Mesendoderm (in vitro differentiated cells): ENCODE measurements around the gene MMP21.

Source experiments
- DNase-seq: peaks from one replicate; pipeline ENCODE4 v3.0.0; 2013
- H2AK5ac ChIP-seq: 2 replicates; pipeline ENCODE4 v1.6.1; 2013; ENCODE audit warnings: low read length, inconsistent platforms
- H2BK120ac ChIP-seq: 2 replicates; pipeline ENCODE4 v1.6.1; 2013; ENCODE audit warnings: low read depth, mild to moderate bottlenecking, low read length, moderate library complexity, mixed read lengths
- H2BK15ac ChIP-seq: replicated peaks from 2 replicates; pipeline ENCODE4 v1.6.1; 2013; ENCODE audit warnings: low read depth, mild to moderate bottlenecking, moderate library complexity
- H2BK5ac ChIP-seq: 2 replicates; pipeline ENCODE4 v1.6.1; 2013; ENCODE audit warnings: low read length, inconsistent platforms
- H3K18ac ChIP-seq: 2 replicates; pipeline ENCODE4 v1.6.1; 2013; ENCODE audit warnings: mild to moderate bottlenecking, low read length, mixed read lengths
- H3K23ac ChIP-seq: one replicate; pipeline ENCODE4 v1.6.1; 2013; ENCODE audit warnings: low read length
- H3K27ac ChIP-seq: 2 replicates; pipeline ENCODE4 v1.5.1; 2013; ENCODE audit warnings: low read depth, mild to moderate bottlenecking, inconsistent platforms, low read length, moderate library complexity
- H3K27me3 ChIP-seq: 2 replicates; pipeline ENCODE4 v1.6.1; 2013; ENCODE audit warnings: low read length, control low read depth, mild to moderate bottlenecking, inconsistent platforms; ENCODE audit not compliant: insufficient read depth, poor library complexity
- H3K36me3 ChIP-seq: 2 replicates; pipeline ENCODE4 v1.6.1; 2013; ENCODE audit warnings: low read length, inconsistent platforms; ENCODE audit not compliant: control insufficient read depth, insufficient read depth
- H3K4ac ChIP-seq: one replicate; pipeline ENCODE4 v1.6.1; 2013; ENCODE audit warnings: low read depth, mild to moderate bottlenecking, low read length, moderate library complexity
- H3K4me1 ChIP-seq: 2 replicates; pipeline ENCODE4 v1.6.1; 2013; ENCODE audit warnings: low read depth, low read length, inconsistent platforms; ENCODE audit not compliant: control insufficient read depth
- H3K4me2 ChIP-seq: 2 replicates; pipeline ENCODE4 v1.6.1; 2013; ENCODE audit warnings: low read length
- H3K4me3 ChIP-seq: 2 replicates; pipeline ENCODE4 v1.5.1; 2013; ENCODE audit warnings: mild to moderate bottlenecking, low read length
- H3K56ac ChIP-seq: one replicate; pipeline ENCODE4 v1.6.1; 2013; ENCODE audit warnings: low read length
- H3K79me1 ChIP-seq: 2 replicates; pipeline ENCODE4 v1.6.1; 2013; ENCODE audit warnings: low read length, inconsistent platforms
- H3K79me2 ChIP-seq: 2 replicates; pipeline ENCODE4 v1.6.1; 2013; ENCODE audit warnings: mild to moderate bottlenecking, low read length; ENCODE audit not compliant: control insufficient read depth, insufficient read depth
- H3K9ac ChIP-seq: 2 replicates; pipeline ENCODE4 v1.6.1; 2013; ENCODE audit warnings: low read length, inconsistent platforms
- H4K5ac ChIP-seq: one replicate; pipeline ENCODE4 v1.6.1; 2013; ENCODE audit warnings: low read length
- H4K8ac ChIP-seq: one replicate; pipeline ENCODE4 v1.6.1; 2013; ENCODE audit warnings: low read depth, mild to moderate bottlenecking, control low read depth, low read length, moderate library complexity
- WGBS: extraction: QIAGEN DNeasy Blood & Tissue Kit; methylation state at CpG from one replicate; pipeline ENCODE4 v1.1.7; 2013; ENCODE audit warnings: low lambda C conversion rate, missing lambda C conversion rate; ENCODE audit not compliant: insufficient coverage; ENCODE audit errors: extremely low coverage; 5-methylcytosine and 5-hydroxymethylcytosine counted together

Gene MMP21

GRCh38 chr10:125802739-125803138 lies 27.1 kb upstream of the MMP21 start:
- Histone ChIP-seq H2BK5ac (no peak overlapping the region), H3K18ac (no peak overlapping the region), H3K56ac (no peak overlapping the region), H3K4me3 (no peak overlapping the region), H3K27me3 (no peaks in the 10 kb centered on the region), H3K4ac (no peak overlapping the region), H3K9ac (no peak overlapping the region), H3K4me1 (no peaks in the 10 kb centered on the region), H3K36me3 (no peaks in the 10 kb centered on the region), H4K8ac (no peak overlapping the region), H3K79me1 (no peaks in the 10 kb centered on the region), H2AK5ac (no peak overlapping the region), H3K79me2 (no peaks in the 10 kb centered on the region), H2BK15ac (no peak overlapping the region), H3K4me2 (no peak overlapping the region), H3K27ac (no peak overlapping the region), H4K5ac (no peak overlapping the region), H3K23ac (no peak overlapping the region), H2BK120ac (no peak overlapping the region)
- no peak for DNase-seq
- WGBS = no CpG with 5 or more reads among the region's 7 CpGs

GRCh38 chr10:125802131-125802530 lies 26.5 kb upstream of the MMP21 start:
- Histone ChIP-seq H3K4me2 (no peak overlapping the region), H3K27me3 (no peaks in the 10 kb centered on the region), H3K18ac (no peak overlapping the region), H2AK5ac (no peak overlapping the region), H3K27ac (no peak overlapping the region), H2BK5ac (no peak overlapping the region), H3K4me3 (no peak overlapping the region), H4K5ac (no peak overlapping the region), H3K4me1 (no peaks in the 10 kb centered on the region), H3K4ac (no peak overlapping the region), H2BK15ac (no peak overlapping the region), H3K56ac (no peak overlapping the region), H2BK120ac (no peak overlapping the region), H3K79me2 (no peaks in the 10 kb centered on the region), H3K23ac (no peak overlapping the region), H3K79me1 (no peaks in the 10 kb centered on the region), H4K8ac (no peak overlapping the region), H3K36me3 (no peaks in the 10 kb centered on the region), H3K9ac (no peak overlapping the region)
- no peak for DNase-seq
- no CpG with 5 or more reads among the region's 5 CpGs for whole genome bisulfite sequencing

DNA sequence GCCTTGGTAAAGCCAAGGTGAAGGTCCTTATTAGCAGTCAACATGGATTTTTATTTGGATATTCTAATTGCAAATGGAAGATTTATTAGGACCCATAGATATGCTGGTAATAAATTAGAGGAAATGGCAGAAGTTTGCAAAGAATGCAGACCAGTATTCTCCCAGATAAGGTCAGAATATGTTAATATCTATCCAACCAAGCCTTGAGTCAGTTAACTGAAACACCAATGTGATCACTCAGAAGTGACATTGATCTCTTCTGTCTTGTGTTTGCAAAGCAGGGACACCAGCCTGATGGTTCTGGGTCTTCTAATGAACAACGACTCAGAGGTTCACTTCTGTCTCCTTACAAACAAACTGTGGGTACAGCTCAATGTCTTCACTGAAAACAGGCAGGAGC lies 26.0 kb upstream of the MMP21 start:
- no CpG with 5 or more reads among the region's 1 CpG for WGBS
- no peaks in the 10 kb centered on the region for H3K79me2 ChIP-seq
- H2BK120ac ChIP-seq = no peak overlapping the region
- no peak overlapping the region for H3K27ac ChIP-seq
- H4K8ac ChIP-seq = no peak overlapping the region
- no peak overlapping the region for H3K56ac ChIP-seq
- no peak overlapping the region for H2BK5ac ChIP-seq
- H3K4ac ChIP-seq = no peak overlapping the region
- H2BK15ac ChIP-seq = no peak overlapping the region
- no peak for DNase-seq
- no peaks in the 10 kb centered on the region for H3K4me1 ChIP-seq
- no peak overlapping the region for H3K4me3 ChIP-seq
- no peak overlapping the region for H4K5ac ChIP-seq
- H3K9ac ChIP-seq = no peak overlapping the region
- no peak overlapping the region for H3K4me2 ChIP-seq
- no peaks in the 10 kb centered on the region for H3K79me1 ChIP-seq
- H3K36me3 ChIP-seq = no peaks in the 10 kb centered on the region
- H3K27me3 ChIP-seq = no peaks in the 10 kb centered on the region
- H3K23ac ChIP-seq = no peak overlapping the region
- no peak overlapping the region for H2AK5ac ChIP-seq
- H3K18ac ChIP-seq = no peak overlapping the region

DNA sequence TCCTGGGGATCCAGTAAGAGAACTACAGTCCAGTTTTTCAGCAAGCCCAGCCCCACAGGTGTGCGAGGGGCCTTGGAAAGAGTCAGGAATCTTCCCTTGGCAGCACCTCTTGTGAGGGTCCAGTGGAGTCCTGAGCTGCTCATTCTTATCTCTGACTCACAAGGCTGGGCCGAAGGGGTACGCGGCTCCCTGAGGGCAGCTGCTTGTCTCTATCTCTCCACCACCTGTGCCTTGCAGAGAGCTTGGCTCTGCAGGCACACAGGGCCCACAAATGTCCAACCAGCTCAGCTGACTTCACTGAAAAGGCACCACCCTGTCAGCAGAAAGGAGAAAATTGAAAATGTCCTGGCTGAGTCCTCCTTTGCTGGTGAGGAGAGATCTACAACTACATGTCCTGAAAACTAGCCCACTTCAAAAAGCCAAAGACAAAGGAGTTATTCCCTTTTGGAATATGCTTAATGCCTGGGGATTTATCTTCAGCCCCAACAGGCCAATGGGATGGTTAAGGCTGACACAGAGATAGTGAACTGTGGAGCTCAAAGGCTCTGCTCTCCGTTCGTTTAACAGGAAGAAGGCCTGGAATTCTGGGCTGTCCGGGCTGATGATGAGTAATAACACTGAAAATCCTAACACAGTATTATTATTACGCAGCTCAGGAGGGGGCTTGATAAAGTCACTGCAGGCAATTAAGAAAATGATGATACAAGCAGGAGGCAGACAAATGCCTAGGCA lies 24.0 kb upstream of the MMP21 start:
- H3K27me3 ChIP-seq = no peaks in the 10 kb centered on the region
- DNase-seq = no peak
- no peaks in the 10 kb centered on the region for H3K36me3 ChIP-seq
- H4K8ac ChIP-seq = no peak overlapping the region
- H2AK5ac ChIP-seq = no peak overlapping the region
- H3K18ac ChIP-seq = no peak overlapping the region
- no peak overlapping the region for H3K23ac ChIP-seq
- H3K79me1 ChIP-seq = no peaks in the 10 kb centered on the region
- no peak overlapping the region for H2BK5ac ChIP-seq
- no peak overlapping the region for H3K9ac ChIP-seq
- H2BK120ac ChIP-seq = no peak overlapping the region
- H3K4me3 ChIP-seq = no peak overlapping the region
- WGBS = no CpG with 5 or more reads among the region's 8 CpGs
- no peak overlapping the region for H3K4me2 ChIP-seq
- H3K4me1 ChIP-seq = no peaks in the 10 kb centered on the region
- H3K27ac ChIP-seq = no peak overlapping the region
- no peak overlapping the region for H2BK15ac ChIP-seq
- no peak overlapping the region for H4K5ac ChIP-seq
- no peaks in the 10 kb centered on the region for H3K79me2 ChIP-seq
- no peak overlapping the region for H3K4ac ChIP-seq
- H3K56ac ChIP-seq = no peak overlapping the region

GRCh38 chr10:125797994-125798662 lies 22.5 kb upstream of the MMP21 start:
- peaks cover 2% of the 10 kb centered on the region for H3K36me3 ChIP-seq
- H3K27me3 ChIP-seq = no peaks in the 10 kb centered on the region
- H3K56ac ChIP-seq = no peak overlapping the region
- H3K4ac ChIP-seq = no peak overlapping the region
- no peak overlapping the region for H3K18ac ChIP-seq
- no peaks in the 10 kb centered on the region for H3K79me2 ChIP-seq
- no peak overlapping the region for H4K8ac ChIP-seq
- no peak overlapping the region for H3K27ac ChIP-seq
- no peak overlapping the region for H3K23ac ChIP-seq
- H2BK5ac ChIP-seq = no peak overlapping the region
- H4K5ac ChIP-seq = no peak overlapping the region
- no peak overlapping the region for H2BK15ac ChIP-seq
- no peak overlapping the region for H3K4me2 ChIP-seq
- H3K79me1 ChIP-seq = no peaks in the 10 kb centered on the region
- no peak overlapping the region for H2AK5ac ChIP-seq
- WGBS = no CpG with 5 or more reads among the region's 5 CpGs
- H3K9ac ChIP-seq = no peak overlapping the region
- no peak for DNase-seq
- H3K4me3 ChIP-seq = no peak overlapping the region
- H3K4me1 ChIP-seq = no peaks in the 10 kb centered on the region
- no peak overlapping the region for H2BK120ac ChIP-seq
